SU-DHL-6 (cell line): ENCODE measurements around the gene FPGS.

ENCODE experiments used
- H2AFZ ChIP-seq: fragments of 200-600 bp; sonication (generic); 2 replicates; pipeline ENCODE4 v1.6.1; 2014; ENCODE audit warnings: low read depth, mild to moderate bottlenecking, moderate library complexity, mixed read lengths, antibody characterized with exemption, low read length; ENCODE audit not compliant: severe bottlenecking
- H3F3A ChIP-seq: fragments of 200-600 bp; shearing (Covaris generic); 2 replicates; pipeline ENCODE4 v1.6.0; 2016; ENCODE audit warnings: antibody characterized with exemption, mild to moderate bottlenecking; ENCODE audit not compliant: insufficient read depth
- H3K27ac ChIP-seq: fragments of 200-600 bp; sonication (generic); 2 replicates; pipeline ENCODE4 v1.5.1; 2016; ENCODE audit warnings: low read depth, mild to moderate bottlenecking, low read length, moderate library complexity, mixed read lengths
- H3K27me3 ChIP-seq: fragments of 200-600 bp; sonication (generic), shearing (Covaris generic); 2 replicates; pipeline ENCODE4 v1.6.0; 2014; ENCODE audit warnings: mild to moderate bottlenecking, low read length
- H3K36me3 ChIP-seq: fragments of 200-600 bp; sonication (generic); 2 replicates; pipeline ENCODE4 v1.6.1; 2014; ENCODE audit warnings: mild to moderate bottlenecking, low read length, mixed read lengths
- H3K4me2 ChIP-seq: fragments of 300-600, 200-600 bp; shearing (Covaris generic), sonication (generic); 2 replicates; pipeline ENCODE4 v1.6.0; 2014; ENCODE audit warnings: low read length, low read depth, mild to moderate bottlenecking; ENCODE audit not compliant: poor library complexity, severe bottlenecking
- H3K4me3 ChIP-seq: fragments of 200-600 bp; sonication (generic); 2 replicates; pipeline ENCODE4 v1.5.1; 2014; ENCODE audit warnings: antibody characterized with exemption, low read length, mild to moderate bottlenecking, mixed read lengths; ENCODE audit not compliant: insufficient read depth, poor library complexity, severe bottlenecking
- H3K79me2 ChIP-seq: fragments of 200-600 bp; sonication (generic); 2 replicates; pipeline ENCODE4 v1.6.1; 2014; ENCODE audit warnings: mild to moderate bottlenecking, low read length, moderate library complexity; ENCODE audit not compliant: insufficient read depth
- H3K9ac ChIP-seq: fragments of 200-600 bp; sonication (generic); 2 replicates; pipeline ENCODE4 v1.7.0; 2014; ENCODE audit warnings: mild to moderate bottlenecking, low read length
- H3K9me2 ChIP-seq: fragments of 200-600 bp; sonication (generic); replicated peaks from 2 replicates; pipeline ENCODE4 v1.6.1; 2014; ENCODE audit warnings: low read length; ENCODE audit not compliant: insufficient read depth
- H3K9me3 ChIP-seq: fragments of 200-600 bp; sonication (generic); 2 replicates; pipeline ENCODE4 v1.6.1; 2014; ENCODE audit warnings: low read length, mixed read lengths; ENCODE audit not compliant: insufficient read depth
- H4K20me1 ChIP-seq: fragments of 200-600 bp; sonication (generic); 2 replicates; pipeline ENCODE4 v1.6.1; 2014; ENCODE audit warnings: low read depth, mild to moderate bottlenecking, antibody characterized with exemption, low read length, moderate library complexity, mixed read lengths
- EZH2phosphoT487 ChIP-seq: fragments of 200-600 bp; sonication (generic), shearing (Covaris generic); conservative IDR thresholded peaks from 2 replicates; pipeline ENCODE4 v1.6.1; 2018; ENCODE audit warnings: mild to moderate bottlenecking, antibody characterized with exemption, low read length, moderate library complexity, mixed read lengths
- TF ChIP-seq, protein P1 (sequence below): fragments of 200-600 bp; sonication (generic); IDR thresholded peaks from one replicate; pipeline ENCODE4 v1.5.1; 2017; ENCODE audit warnings: antibody characterized with exemption, mild to moderate bottlenecking, low read length, moderate library complexity; ENCODE audit not compliant: insufficient read depth, poor library complexity, severe bottlenecking

The FPGS gene

DNA sequence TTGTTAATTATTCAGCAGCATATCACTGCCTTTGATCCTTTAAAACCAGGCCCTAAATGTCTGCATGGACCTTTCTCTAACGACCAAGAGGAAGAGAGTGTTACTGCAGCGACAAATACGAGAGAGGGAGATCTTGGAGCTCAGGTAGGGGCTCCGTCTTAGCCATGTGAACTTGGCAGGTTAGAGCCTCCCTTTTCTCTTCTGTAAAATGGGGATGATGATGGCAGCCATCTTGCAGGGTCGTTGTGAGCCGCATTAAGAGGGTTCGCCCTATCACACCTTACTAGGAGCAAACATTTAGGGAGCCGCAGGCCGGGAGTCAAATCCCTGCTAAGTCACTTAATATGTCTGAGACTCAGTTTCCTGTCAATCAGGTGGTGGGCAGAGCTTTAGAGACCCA, 50.1 kb downstream of the FPGS start:
- H3K27me3 ChIP-seq: no peaks in the 10 kb centered on the region
- H3K27ac ChIP-seq: no peak overlapping the region
- TF ChIP-seq, protein P1, sequence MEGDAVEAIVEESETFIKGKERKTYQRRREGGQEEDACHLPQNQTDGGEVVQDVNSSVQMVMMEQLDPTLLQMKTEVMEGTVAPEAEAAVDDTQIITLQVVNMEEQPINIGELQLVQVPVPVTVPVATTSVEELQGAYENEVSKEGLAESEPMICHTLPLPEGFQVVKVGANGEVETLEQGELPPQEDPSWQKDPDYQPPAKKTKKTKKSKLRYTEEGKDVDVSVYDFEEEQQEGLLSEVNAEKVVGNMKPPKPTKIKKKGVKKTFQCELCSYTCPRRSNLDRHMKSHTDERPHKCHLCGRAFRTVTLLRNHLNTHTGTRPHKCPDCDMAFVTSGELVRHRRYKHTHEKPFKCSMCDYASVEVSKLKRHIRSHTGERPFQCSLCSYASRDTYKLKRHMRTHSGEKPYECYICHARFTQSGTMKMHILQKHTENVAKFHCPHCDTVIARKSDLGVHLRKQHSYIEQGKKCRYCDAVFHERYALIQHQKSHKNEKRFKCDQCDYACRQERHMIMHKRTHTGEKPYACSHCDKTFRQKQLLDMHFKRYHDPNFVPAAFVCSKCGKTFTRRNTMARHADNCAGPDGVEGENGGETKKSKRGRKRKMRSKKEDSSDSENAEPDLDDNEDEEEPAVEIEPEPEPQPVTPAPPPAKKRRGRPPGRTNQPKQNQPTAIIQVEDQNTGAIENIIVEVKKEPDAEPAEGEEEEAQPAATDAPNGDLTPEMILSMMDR: no peak
- TF ChIP-seq EZH2phosphoT487: no peak
- H3K4me3 ChIP-seq: no peak overlapping the region
- no peak overlapping the region for H3K9ac ChIP-seq
- H3F3A ChIP-seq: no peaks in the 10 kb centered on the region
- peaks cover 8% of the 10 kb centered on the region; the same call in 1 of the 2 replicates for H3K9me3 ChIP-seq
- no peak overlapping the region for H3K4me2 ChIP-seq
- no peaks in the 10 kb centered on the region for H3K79me2 ChIP-seq
- H3K36me3 ChIP-seq: no peaks in the 10 kb centered on the region
- no peaks in the 10 kb centered on the region for H4K20me1 ChIP-seq
- H2AFZ ChIP-seq: no peak overlapping the region
- no peaks in the 10 kb centered on the region for H3K9me2 ChIP-seq

DNA sequence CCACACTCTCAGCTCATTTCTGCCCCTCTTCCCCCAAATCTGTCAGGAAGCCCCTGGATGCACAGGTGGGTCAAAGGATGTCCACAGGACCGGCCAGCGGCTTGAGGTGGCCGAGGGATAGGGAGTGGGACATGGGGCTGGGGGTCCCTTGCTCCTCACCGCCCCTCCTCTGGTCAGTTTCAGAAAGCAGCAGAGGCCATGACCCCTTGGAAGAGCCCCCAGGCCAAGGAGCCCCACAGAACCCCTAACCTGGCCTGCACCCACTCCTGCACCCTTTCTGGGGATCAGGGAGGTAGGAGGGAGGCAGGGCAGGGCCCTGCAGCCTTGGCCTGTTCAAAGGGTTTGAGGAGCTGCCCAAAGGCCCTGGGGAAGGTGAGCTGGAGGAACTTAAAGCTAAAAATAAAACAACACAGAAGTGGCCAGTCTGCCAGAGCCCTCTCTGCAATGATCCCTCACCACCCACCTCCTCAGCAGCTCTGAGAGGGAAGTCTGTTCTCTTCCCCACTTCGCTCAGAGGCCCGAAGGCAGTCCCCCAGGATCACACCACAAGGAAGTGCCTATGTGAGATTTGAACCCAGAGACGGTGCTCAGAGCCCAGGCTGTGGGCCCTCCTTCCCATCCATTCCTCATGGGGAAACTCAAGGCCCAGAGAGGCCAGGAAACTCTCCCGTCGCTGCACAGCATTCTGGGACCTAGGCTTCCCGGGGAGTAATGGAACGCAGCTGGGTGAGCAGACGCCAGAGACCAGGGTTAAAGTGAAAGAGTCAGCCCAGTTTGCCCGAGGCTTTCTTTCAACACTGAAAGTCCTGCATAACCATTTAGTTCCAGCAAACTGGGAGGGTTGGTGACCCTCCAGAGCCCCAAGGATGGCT, 50.9 kb downstream of the FPGS start:
- Histone ChIP-seq H4K20me1 (no peaks in the 10 kb centered on the region), H3K79me2 (no peaks in the 10 kb centered on the region), H3K4me2 (no peak overlapping the region), H3K9ac (no peak overlapping the region), H3K9me2 (no peaks in the 10 kb centered on the region), H3F3A (no peaks in the 10 kb centered on the region), H3K4me3 (no peak overlapping the region), H3K36me3 (no peaks in the 10 kb centered on the region), H3K27me3 (no peaks in the 10 kb centered on the region), H3K27ac (no peak overlapping the region), H2AFZ (no peak overlapping the region), H3K9me3 (peaks cover 8% of the 10 kb centered on the region; the same call in 1 of the 2 replicates)
- no peak for TF ChIP-seq EZH2phosphoT487
- TF ChIP-seq, protein P1: no peak

DNA sequence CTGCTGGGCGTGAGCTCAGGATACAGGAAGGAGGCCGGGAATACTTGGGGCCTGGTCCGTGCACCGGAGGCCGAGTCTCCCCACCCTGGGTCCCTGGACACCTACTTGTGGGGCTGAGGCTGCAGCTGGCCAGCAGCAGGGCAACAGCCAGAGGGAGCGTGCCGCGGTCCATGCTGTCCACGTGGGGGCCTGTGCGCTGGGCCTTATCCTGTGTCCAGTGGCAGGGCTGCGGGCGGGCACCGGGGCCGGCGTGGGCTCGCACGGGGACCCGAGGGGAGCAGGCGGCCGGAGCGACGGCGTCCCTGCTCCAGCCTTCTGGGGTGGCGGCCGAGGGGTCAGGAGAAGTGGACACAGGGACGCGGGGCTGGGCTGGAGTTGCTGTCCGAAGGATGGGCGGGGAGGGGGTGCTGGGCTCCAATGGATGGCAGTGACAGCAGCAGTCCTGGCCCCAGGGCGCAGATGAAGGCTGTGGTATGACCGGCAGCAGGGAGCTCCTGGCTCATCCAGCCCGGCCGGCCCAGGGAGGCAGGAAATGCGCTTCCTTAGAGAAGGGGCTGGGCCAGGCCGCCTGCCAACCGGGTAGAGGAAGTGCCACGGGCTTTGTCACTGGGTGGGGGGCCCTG, 51.6 kb downstream of the FPGS start, which contains the start of gene ENG:
TSS of gene ENG (minus strand) at position 475 of the 623 bp plus-strand sequence. CDS start at position 172, 303 bp downstream.
- Histone ChIP-seq H3K27ac (no peak within 1 kb of the TSS), H3K9me3 (peaks cover 3% of the 10 kb centered on the region; the same call in 1 of the 2 replicates), H3K36me3 (no peaks in the 10 kb centered on the region), H3K4me2 (no peak within 1 kb of the TSS), H3K79me2 (no peaks in the 10 kb centered on the region), H3K9me2 (no peaks in the 10 kb centered on the region), H3K9ac (no peak within 1 kb of the TSS), H3K4me3 (no peak within 1 kb of the TSS), H2AFZ (no peak within 1 kb of the TSS), H3K27me3 (no peaks in the 10 kb centered on the region), H4K20me1 (no peaks in the 10 kb centered on the region), H3F3A (no peaks in the 10 kb centered on the region)
- TF ChIP-seq, protein P1: no peak
- TF ChIP-seq EZH2phosphoT487: no peak
